Thyroid gland (tissue), 4 donors: ENCODE data around the gene ACBD4.

Source experiments
- POLR2A ChIP-seq, 2 donors: fragments of 450-650 bp; IDR thresholded peaks; one replicate each; pipeline ENCODE4 v1.6.1; 2017; ENCODE audit warnings: antibody characterized with exemption in 2 of 2, mild to moderate bottlenecking in 2 of 2, moderate library complexity in 1 of 2
- TF ChIP-seq, protein P1 (sequence below), 6 experiments: fragments of 200-600 bp in 3 of 6; fragments of 450-650 bp in 3 of 6; sonication (generic) in 3 of 6; IDR thresholded peaks; one replicate each; pipeline ENCODE4 v1.5.1; 2016 to 2019; ENCODE audit warnings: antibody characterized with exemption in 6 of 6, mild to moderate bottlenecking in 2 of 6, inconsistent platforms in 1 of 6, moderate library complexity in 1 of 6

DNA sequence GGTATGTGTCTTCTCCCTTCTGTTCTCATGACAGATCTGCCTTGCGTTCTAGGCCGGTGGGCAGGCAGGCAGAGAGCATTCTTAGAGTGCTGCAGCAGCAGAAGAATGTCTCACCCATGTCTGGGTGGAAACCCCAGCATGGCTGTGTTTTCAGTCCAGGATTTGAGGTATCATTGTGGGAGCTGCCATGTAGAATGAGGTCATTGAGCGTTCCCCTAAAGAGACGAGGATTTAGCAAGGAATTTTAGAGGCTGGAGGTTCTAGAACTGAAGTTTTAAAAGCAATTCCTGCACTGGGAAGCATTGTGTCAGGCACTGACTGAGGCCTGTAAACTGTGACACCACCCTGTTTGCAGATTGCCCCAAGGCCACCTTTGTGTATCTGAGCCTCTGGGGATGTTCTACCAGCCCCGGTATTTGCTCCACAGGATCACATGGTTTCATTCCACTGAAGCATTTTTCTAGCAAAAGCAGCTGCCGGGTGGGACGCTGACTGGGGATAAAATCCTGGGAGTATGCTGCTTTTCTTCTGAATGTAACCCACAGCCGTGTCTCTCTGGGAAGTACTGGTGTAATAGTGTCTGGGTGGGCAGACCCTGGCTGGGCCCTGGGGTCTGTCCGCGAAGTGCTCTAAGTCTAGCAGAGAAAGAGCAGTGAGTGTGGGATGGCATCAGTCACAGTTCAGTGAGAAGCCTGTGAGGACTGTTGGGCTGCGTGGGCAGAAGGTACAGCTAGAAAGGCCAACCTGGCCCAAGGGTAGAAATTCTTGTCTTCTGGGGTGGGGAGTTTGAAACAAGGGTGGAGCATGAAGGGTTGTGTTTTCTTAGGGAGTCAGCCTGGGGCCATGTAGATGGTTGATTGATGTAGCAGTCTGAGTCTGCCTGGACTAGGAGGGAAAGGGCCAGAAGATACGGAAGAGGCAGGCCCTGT is 33.3 kb upstream of the ACBD4 start:
- TF ChIP-seq, protein P1, sequence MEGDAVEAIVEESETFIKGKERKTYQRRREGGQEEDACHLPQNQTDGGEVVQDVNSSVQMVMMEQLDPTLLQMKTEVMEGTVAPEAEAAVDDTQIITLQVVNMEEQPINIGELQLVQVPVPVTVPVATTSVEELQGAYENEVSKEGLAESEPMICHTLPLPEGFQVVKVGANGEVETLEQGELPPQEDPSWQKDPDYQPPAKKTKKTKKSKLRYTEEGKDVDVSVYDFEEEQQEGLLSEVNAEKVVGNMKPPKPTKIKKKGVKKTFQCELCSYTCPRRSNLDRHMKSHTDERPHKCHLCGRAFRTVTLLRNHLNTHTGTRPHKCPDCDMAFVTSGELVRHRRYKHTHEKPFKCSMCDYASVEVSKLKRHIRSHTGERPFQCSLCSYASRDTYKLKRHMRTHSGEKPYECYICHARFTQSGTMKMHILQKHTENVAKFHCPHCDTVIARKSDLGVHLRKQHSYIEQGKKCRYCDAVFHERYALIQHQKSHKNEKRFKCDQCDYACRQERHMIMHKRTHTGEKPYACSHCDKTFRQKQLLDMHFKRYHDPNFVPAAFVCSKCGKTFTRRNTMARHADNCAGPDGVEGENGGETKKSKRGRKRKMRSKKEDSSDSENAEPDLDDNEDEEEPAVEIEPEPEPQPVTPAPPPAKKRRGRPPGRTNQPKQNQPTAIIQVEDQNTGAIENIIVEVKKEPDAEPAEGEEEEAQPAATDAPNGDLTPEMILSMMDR (IDR thresholded peaks at IDR 0.05), result no peak
- TF ChIP-seq POLR2A (IDR thresholded peaks at IDR 0.05), result no peak
